HUDEP-2 (cell line): Measurements from ENCODE around the gene TPM4.

ENCODE experiments used
- DNase-seq, 76 experiments: peaks; one replicate each; lab custom pipeline; 2025; ENCODE audit not compliant: unreplicated experiment in 76 of 76; lab: John Stamatoyannopoulos, UW

TPM4 gene

GRCh38 chr19:16121141-16121540 lies 44.8 kb downstream of the TPM4 start:
- DNase-seq: no peak

GRCh38 chr19:16121967-16122366 lies 45.7 kb downstream of the TPM4 start:
- no peak for DNase-seq

GRCh38 chr19:16124953-16125352 lies 48.7 kb downstream of the TPM4 start:
- DNase-seq: no peak

- no peak for DNase-seq
Measured at GRCh38 chr19:16125737-16126495, 49.6 kb downstream of the TPM4 start.

GRCh38 chr19:16127080-16127479 lies 50.8 kb downstream of the TPM4 start:
- DNase-seq: no peak

- no peak for DNase-seq
Measured at GRCh38 chr19:16127776-16128371, 51.6 kb downstream of the TPM4 start.

- no peak for DNase-seq
Measured at GRCh38 chr19:16131648-16132047, 55.4 kb downstream of the TPM4 start.

- DNase-seq: no peak
Measured at GRCh38 chr19:16133818-16134217, 57.5 kb downstream of the TPM4 start.

- DNase-seq: no peak
Measured at GRCh38 chr19:16134510-16134909, 58.2 kb downstream of the TPM4 start.

GRCh38 chr19:16135430-16136127 lies 59.3 kb downstream of the TPM4 start:
- DNase-seq: no peak

- DNase-seq: no peak
Measured at GRCh38 chr19:16136185-16136999, 60.1 kb downstream of the TPM4 start.

- no peak for DNase-seq
Measured at GRCh38 chr19:16139752-16140151, 63.5 kb downstream of the TPM4 start.

- DNase-seq: peak in 5 of 76 experiments; percentile 13 to 28 (median 22)
Measured at GRCh38 chr19:16141043-16141442, 64.7 kb downstream of the TPM4 start.

GRCh38 chr19:16142032-16142580 lies 65.8 kb downstream of the TPM4 start:
- no peak for DNase-seq

GRCh38 chr19:16143399-16144215 lies 67.3 kb downstream of the TPM4 start, which contains the start of gene HSH2D:
Gene HSH2D, plus strand, starts transcription at chr19:16143685. Its CDS starts 5,066 bp downstream, at chr19:16148751.
- DNase-seq: peak in 1 of 76 experiments; percentile 8

GRCh38 chr19:16144216-16144581 lies 67.9 kb downstream of the TPM4 start:
- no peak for DNase-seq

- DNase-seq: no peak
Measured at GRCh38 chr19:16146112-16146511, 69.8 kb downstream of the TPM4 start.

- DNase-seq: peak in 4 of 76 experiments; percentile 8 to 14 (median 10)
Measured at GRCh38 chr19:16148443-16149229, 72.3 kb downstream of the TPM4 start.
